Measurements from ENCODE around the gene KL.

The KL gene

DNA sequence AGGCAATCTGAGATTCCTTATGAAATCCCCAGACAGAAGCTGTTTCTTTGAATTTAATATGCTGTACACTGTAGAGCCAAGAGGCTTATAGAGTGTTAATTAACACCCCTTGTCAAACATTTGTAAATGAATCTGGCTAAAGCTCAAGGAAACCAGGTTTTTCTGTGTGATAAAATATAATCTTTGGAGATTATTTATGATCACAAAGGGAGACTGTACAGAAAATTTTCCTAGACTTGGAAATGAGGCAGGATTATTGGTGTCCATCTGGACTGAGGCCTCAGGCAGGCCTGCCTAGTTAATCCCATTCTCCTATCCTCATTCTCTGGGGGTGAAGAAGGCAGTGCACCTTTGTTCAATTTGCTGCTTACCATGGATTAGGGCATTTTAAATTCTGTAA, 17.8 kb downstream of the KL start:
- DNase-seq (ENCODE audit: low read depth in 2 of 3, low spot score in 2 of 3), result no peak

DNA sequence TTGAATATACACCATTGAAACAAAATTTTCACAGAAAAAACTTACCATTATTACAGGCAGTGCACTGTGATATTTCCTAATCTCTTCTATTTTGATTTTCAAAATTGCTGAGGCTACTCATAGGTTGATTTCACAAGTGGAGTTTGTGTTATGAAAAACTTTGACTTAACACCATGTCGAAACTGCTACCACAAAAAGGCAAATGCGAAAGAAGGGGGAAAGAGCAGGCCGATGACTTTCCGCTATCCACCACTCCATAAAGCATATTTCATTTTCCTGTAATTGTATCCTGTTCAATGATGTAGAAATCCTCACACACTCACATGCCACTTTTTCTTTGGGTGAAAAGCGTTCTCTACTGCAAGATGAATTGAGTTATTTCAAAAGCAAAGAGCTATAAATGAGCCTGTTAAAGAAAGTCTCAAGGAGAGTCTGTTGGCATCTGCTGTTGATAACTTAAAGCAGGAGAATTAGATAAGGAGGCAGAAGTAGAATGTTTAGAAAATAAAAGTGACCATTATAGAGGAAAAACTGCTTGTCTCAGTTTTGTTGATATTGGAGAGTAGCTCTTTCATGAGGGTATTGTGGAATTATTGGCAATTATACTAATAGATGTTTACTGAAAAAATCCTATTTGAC, 18.8 kb downstream of the KL start:
- DNase-seq (ENCODE audit: low read depth in 2 of 3, low spot score in 2 of 3), result no peak

GRCh38 chr13:33037673-33038072, 21.4 kb downstream of the KL start:
- no peak for DNase-seq (ENCODE audit: low read depth in 2 of 3, low spot score in 2 of 3)

GRCh38 chr13:33040090-33040489, 23.9 kb downstream of the KL start:
- DNase-seq (ENCODE audit: low read depth in 2 of 3, low spot score in 2 of 3), result no peak

- no peak for DNase-seq (ENCODE audit: low read depth in 2 of 3, low spot score in 2 of 3)
Measured at GRCh38 chr13:33045851-33046592, 29.8 kb downstream of the KL start.

DNA sequence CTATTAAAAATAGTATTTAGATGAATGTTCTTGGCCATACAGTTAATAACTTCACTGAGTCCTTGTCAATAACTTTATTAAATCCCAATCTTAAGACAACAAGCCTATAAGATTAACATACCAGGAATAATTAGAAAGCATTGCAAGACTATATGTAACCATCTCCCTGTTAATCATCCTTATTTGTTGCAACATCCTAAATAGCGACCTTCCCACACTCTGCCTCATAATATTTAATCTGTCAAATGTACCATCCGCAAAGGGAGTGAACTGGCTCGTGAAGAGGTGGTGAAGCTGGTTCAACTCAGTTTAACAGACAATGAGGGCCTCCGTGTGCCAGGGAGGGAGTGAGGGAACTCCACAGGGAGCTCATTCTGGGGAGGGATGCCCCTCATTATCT, 33.9 kb downstream of the KL start:
- no peak for DNase-seq (ENCODE audit: low read depth in 2 of 3, low spot score in 2 of 3)

DNA sequence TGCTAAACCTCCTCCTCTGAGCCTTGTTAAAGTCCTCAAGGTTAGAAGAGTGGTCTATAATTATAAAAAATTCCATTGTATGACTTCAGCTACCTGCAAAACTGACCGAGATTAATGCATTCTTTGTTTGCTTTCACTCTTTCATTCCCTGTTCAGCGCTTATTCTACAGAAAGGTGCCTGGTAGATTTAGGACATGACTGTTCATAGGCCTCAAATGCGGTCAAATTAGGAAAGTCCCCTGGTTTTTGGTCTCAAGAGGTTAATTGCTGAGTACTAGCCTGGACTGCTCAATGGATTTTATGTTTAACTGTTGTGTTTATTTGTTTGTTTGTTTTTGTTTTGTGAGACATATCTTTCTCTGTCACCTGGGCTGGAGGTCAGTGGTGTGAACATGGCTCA, 35.4 kb downstream of the KL start:
- no peak for DNase-seq (ENCODE audit: low read depth in 2 of 3, low spot score in 2 of 3)

- DNase-seq (ENCODE audit: low read depth in 2 of 3, low spot score in 2 of 3), result no peak
Measured at GRCh38 chr13:33052506-33053280, 36.5 kb downstream of the KL start.

DNA sequence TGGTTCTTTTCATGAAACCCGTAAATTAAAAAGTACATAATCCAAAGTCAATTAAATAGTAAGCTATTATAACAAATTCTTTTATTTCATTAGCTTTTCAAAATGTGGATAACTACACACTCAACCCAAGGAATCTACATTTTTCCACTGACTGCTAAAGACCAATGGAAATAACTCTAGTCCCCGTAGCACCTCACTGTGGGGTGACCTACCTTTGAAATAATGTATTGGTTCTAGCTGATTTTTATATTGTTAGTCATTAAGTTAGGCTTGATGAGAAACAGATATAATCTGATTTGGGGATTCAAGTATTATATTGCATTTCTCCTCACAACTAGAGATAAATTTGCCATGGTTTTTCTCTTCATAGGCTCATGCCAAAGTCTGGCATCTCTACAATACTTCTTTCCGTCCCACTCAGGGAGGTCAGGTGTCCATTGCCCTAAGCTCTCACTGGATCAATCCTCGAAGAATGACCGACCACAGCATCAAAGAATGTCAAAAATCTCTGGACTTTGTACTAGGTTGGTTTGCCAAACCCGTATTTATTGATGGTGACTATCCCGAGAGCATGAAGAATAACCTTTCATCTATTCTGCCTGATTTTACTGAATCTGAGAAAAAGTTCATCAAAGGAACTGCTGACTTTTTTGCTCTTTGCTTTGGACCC, 37.3 kb downstream of the KL start:
- DNase-seq (ENCODE audit: low read depth in 2 of 3, low spot score in 2 of 3), result no peak

DNA sequence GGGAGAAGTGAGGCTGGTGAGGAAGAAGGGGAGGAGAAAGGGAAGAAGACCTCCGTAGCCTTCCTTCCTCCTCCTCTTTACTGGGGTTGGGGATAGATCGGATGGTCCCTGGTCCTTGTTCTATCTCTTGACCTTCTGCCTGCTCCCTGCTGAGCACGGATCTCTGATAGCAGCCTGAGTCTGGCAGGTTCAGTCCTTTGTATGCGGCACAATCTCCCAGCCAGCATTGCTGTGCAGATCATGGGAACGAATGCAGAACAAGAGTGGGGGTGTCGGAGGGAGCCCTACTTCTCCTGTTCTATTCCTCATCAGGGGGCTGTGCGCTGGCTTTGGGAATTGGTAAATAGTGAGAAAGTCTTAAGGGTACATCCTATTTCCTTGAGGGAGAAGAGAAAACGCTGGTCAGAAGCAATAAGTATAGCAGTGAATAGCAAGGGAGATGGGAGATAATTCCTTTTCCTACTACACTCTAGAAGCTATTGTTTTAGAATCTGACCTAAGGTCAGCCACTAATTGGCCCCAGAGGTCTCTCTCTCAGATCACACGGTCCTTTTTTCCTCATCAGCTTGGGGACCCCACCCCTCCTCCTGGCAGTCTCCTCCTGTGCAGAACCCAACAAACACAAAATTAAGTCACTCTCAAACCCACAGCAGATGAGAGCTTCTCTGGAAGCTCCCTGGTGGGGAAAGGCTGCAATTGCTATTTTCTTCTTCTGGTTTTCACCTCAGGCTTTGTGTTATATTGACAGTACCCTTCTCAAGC, 41.0 kb downstream of the KL start:
- no peak for DNase-seq (ENCODE audit: low read depth in 2 of 3, low spot score in 2 of 3)

GRCh38 chr13:33058776-33059327, 42.6 kb downstream of the KL start:
- DNase-seq (ENCODE audit: low read depth in 2 of 3, low spot score in 2 of 3), result no peak

- no peak for DNase-seq (ENCODE audit: low read depth in 2 of 3, low spot score in 2 of 3)
Measured at GRCh38 chr13:33060815-33061214, 44.6 kb downstream of the KL start.

GRCh38 chr13:33066329-33066728, 50.1 kb downstream of the KL start:
- DNase-seq (ENCODE audit: low read depth in 2 of 3, low spot score in 2 of 3), result no peak

DNA sequence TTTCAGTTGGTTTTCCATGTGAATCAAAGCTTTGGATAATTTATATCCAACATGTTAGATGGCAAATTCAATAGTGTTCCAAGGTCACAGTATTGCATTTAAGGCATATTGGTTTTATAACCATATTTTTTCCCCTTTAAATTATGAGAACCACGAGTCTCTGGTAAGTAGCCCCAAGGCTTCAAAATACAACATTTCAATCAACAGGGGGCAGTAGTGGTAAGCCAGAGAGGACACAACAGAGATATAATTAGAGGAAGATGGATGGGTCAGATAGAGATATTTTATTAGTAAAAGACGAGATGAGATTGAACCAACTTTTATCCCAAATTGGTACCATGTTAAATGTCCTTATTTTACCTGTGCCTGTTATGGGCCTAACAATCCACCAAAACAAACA, 53.1 kb downstream of the KL start:
- DNase-seq (ENCODE audit: low read depth in 2 of 3, low spot score in 2 of 3), result no peak

- DNase-seq (ENCODE audit: low read depth in 2 of 3, low spot score in 2 of 3), result no peak
Measured at GRCh38 chr13:33070713-33071112, 54.5 kb downstream of the KL start.

DNA sequence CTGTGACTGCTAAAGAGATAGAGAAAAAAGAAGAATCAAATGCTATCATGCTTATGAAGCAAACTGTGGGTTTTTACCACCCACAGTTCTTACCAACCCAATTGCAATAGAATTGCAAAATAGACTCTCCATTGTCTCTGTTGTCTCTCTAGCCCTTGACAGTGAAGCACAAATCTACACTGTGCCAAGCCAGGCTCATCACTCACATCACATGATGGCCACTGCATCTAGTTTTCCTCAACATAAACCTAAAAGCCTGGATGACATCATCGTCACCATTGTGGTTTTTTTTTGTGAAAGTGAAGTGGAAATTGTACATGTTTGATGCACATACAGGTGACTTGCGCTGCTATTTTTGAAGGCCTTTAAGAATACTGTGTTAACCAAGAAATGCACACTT, 56.1 kb downstream of the KL start:
- DNase-seq (ENCODE audit: low read depth in 2 of 3, low spot score in 2 of 3), result no peak

GRCh38 chr13:33072759-33073158, 56.5 kb downstream of the KL start:
- no peak for DNase-seq (ENCODE audit: low read depth in 2 of 3, low spot score in 2 of 3)

DNA sequence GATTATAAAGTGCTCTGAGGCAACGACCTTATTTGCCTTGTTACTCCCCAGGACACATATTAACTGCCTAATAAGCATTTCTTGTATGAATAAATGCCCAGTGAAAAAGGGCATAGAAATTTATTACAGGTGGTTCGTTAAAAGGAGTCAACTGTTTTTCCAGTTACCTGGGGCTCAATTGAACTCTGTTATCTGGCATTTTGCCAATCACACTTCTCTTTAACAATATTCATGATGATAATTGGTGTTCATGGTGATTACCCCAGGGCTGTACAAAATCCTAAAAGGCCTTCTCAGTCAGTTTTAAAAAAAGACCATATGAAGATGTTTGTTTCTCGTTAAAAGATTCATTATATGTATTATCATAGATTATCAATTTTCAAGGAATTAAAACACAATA, 57.1 kb downstream of the KL start:
- DNase-seq (ENCODE audit: low read depth in 2 of 3, low spot score in 2 of 3), result no peak

- no peak for DNase-seq (ENCODE audit: low read depth in 2 of 3, low spot score in 2 of 3)
Measured at GRCh38 chr13:33076001-33076992, 60.1 kb downstream of the KL start.

All from activated CD8-positive, alpha-beta memory T cell treated with anti-CD3 and anti-CD28 coated beads for 48 hours (primary cell).